WERI-Rb-1 (cell line): ENCODE results near the gene TMEM59L.

Source experiments
- DNase-seq: peaks from one replicate; pipeline ENCODE4 v3.0.0-alpha.2; 2020
- H3K27ac ChIP-seq: fragments of 250-450 bp; sonication (Bioruptor Pico); 2 replicates; pipeline ENCODE4 v1.5.1; 2020; ENCODE audit warnings: mild to moderate bottlenecking, moderate library complexity
- H3K27me3 ChIP-seq: fragments of 250-450 bp; sonication (Bioruptor Pico); 2 replicates; pipeline ENCODE4 v1.5.1; 2021; ENCODE audit warnings: mild to moderate bottlenecking, low read depth, moderate library complexity; ENCODE audit not compliant: insufficient read depth, severe bottlenecking
- H3K36me3 ChIP-seq: fragments of 250-450 bp; sonication (Bioruptor Pico); 2 replicates; pipeline ENCODE4 v1.5.1; 2020; ENCODE audit warnings: mild to moderate bottlenecking, moderate library complexity
- H3K4me3 ChIP-seq: 2 replicates; pipeline ENCODE4 v1.5.1; 2011; ENCODE audit warnings: low read depth, mild to moderate bottlenecking, control low read depth, low read length
- H3K9me3 ChIP-seq: fragments of 250-450 bp; sonication (Bioruptor Pico); 2 replicates; pipeline ENCODE4 v1.5.1; 2021; ENCODE audit warnings: mild to moderate bottlenecking, moderate library complexity; ENCODE audit not compliant: severe bottlenecking
- CTCF ChIP-seq: IDR thresholded peaks from 2 replicates; pipeline ENCODE4 v1.5.1; 2011; ENCODE audit warnings: low read depth, mild to moderate bottlenecking, control low read depth, inconsistent platforms, low read length

Gene TMEM59L

GRCh38 chr19:18587962-18588610 is 24.6 kb upstream of the TMEM59L start:
- Histone ChIP-seq H3K27me3 (no peaks in the 10 kb centered on the region), H3K4me3 (peak overlapping the region; percentile 74), H3K36me3 (peaks cover 12% of the 10 kb centered on the region), H3K9me3 (no peaks in the 10 kb centered on the region), H3K27ac (peak overlapping the region; percentile 88)
- DNase-seq: peak; percentile 8
- no peak for TF ChIP-seq CTCF

- Histone ChIP-seq H3K4me3 (peak within 1 kb of the TSS; percentile 74), H3K27me3 (no peaks in the 10 kb centered on the region), H3K9me3 (no peaks in the 10 kb centered on the region), H3K36me3 (peaks cover 18% of the 10 kb centered on the region), H3K27ac (peak within 1 kb of the TSS; percentile 88)
- DNase-seq: peak; percentile 90
- TF ChIP-seq CTCF: peak; percentile 86
Observed at GRCh38 chr19:18588611-18589379, 23.9 kb upstream of the TMEM59L start, which contains the start of gene REX1BD. REX1BD (plus strand) TSS chr19:18588798; CDS start chr19:18588802, 4 bp downstream.

GRCh38 chr19:18589380-18590272 is 23.0 kb upstream of the TMEM59L start:
- peak overlapping the region; percentile 74 for H3K4me3 ChIP-seq
- DNase-seq: peak; percentile 88
- TF ChIP-seq CTCF: no peak
- H3K27ac ChIP-seq: peak overlapping the region; percentile 88
- H3K36me3 ChIP-seq: peaks cover 18% of the 10 kb centered on the region
- no peaks in the 10 kb centered on the region for H3K27me3 ChIP-seq
- no peaks in the 10 kb centered on the region for H3K9me3 ChIP-seq

- Histone ChIP-seq H3K4me3 (peak overlapping the region; percentile 74), H3K9me3 (no peaks in the 10 kb centered on the region), H3K36me3 (peaks cover 18% of the 10 kb centered on the region), H3K27me3 (no peaks in the 10 kb centered on the region), H3K27ac (peak overlapping the region; percentile 88)
- DNase-seq: peak; percentile 98
- peak; percentile 80 for TF ChIP-seq CTCF
Observed at GRCh38 chr19:18590273-18591272, 22.1 kb upstream of the TMEM59L start.
